Activated CD8-positive, alpha-beta memory T cell treated with anti-CD3 and anti-CD28 coated beads, Interleukin-2, amount 50 U/mL, for 1 hour (primary cell): Measurements from ENCODE around the gene MC3R.

Experiments used
- DNase-seq: peaks from one replicate; pipeline ENCODE4 v3.0.0-alpha.2; 2020; ENCODE audit errors: extremely low read depth

The MC3R gene

DNA sequence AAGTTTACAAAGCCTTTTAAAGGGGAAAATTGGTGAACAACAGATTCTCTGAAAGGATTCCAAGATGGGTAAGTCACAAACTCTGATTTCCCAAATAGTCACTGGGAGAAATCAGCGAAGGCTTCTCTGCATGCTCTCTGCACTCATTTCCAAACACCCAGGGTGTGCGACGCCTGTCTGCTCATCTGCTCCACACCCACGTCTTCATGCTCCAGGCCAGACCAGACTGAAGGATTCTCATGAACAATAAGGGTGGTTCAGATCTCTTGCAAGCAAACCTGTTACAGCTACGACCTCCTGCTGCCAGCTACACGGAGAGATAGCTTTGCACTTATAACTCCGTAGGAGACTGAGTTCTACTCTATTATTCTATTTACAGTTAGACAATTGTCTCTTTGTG lies 1.4 kb downstream of the MC3R start:
- no peak for DNase-seq

DNA sequence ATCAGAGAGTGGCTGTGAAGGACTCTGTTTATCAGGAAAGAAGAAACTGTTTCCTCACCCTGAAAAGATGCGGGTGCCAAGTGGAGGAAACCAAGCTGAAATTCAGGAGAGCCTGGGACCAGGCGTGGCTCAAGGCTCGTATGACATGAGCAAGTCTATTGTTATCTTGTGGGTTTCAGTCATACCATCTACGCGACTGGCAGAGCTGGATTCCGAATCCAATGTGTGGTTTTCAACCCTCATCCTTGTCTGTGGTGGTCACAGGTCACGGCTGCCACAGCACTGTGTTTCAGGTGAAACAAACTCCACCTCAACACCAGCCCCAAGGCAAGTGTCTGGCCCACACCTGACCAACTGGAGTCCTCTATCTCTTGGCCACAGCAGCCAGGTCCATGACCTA lies 9.1 kb downstream of the MC3R start:
- no peak for DNase-seq

DNA sequence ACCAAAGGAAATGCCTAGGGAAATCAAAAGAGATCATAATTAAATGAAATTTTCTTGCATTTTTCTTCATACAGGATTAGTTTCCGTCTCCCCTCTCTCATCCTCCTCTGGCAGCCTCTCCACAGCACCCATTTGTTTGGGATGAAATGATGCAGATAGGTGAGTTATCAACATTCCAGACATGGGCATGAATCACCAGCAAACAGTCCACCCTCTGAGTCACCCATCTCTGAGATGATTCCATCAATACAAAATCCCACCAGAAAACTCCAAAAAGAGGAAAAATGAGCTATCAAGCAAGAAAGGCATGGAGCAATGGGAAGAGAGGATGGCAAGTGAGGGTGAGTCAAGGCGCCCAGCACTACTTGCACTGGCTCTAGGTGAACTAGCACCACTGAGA lies 11.4 kb downstream of the MC3R start:
- no peak for DNase-seq

DNA sequence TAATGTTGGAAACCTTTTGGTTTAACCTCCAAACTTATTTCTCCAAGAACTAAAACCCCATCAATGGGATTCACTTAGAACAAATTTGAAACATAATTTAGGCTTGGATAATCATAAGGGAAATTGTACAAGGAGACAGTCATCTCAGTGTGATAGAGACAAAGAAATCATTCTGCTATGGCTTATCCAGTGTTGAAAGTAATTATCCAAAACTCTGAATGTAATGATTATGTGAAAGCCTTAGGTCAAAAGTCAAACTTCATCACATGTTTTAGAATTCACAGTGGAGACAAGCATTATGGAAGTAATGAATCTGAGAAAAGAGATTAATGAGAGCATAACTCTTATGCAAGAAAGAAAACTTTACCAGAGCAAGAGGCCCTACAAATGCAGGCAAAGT lies 20.0 kb downstream of the MC3R start:
- no peak for DNase-seq

GRCh38 chr20:56271974-56272373 lies 23.4 kb downstream of the MC3R start:
- DNase-seq = no peak

DNA sequence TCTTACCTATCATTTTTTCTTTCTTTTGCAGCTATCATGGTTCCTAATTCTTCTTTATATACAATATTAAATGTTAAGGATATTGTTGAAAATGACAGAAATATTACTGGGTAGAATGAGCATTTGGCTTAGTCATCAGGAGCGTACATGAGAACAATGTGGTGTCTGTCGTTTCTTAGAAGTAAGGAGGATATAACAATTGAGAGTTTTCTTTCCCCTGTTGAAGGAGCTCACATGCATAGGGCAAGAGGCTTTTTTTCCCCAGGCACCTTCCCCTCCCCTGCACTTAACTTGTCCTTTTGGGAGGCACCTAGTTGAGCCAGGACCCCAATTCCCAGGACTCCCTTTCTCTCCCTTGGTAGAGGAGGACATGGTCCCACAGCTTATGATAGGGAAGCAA lies 25.0 kb downstream of the MC3R start:
- no peak for DNase-seq

- no peak for DNase-seq
Observed at GRCh38 chr20:56274156-56274555, 25.6 kb downstream of the MC3R start.

DNA sequence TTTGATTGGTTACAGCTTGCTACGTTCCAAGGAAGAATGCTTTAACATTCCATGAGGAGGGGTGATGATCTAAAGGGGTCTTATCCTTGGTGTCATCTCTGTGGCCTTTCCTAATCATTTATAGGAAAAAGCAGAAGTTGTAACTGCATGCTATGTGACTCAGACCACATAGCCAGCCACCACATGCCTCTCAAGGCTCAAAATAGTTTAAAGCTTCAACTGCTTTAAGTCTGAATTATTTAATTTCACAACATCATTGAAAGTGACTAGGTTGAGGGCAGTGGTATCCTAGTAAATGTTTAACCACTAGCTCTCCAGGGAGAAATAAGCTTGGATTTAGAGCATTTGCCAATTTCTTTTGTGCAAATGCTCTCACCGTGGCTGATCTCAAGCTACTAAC lies 29.7 kb downstream of the MC3R start:
- DNase-seq = no peak

- DNase-seq = no peak
Observed at GRCh38 chr20:56285496-56285895, 37.0 kb downstream of the MC3R start.

DNA sequence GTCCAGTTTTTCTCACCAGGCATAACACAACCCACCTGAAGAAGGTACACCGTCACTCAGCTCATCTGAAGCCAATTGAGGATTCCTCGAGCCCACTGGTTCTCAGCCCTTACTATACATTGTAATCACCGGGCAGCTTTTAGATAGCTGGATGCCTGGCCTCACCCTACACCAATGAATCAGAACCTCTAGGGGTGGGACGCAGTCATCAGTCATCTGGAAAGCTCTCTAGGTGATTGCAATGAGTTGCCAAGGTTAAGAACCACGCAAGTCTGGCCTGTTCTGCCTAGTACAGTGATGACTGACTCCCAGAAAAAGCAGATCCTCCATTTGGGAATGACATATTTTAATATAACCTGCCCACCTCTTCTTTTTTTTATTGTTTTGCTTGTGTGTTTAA lies 41.1 kb downstream of the MC3R start:
- DNase-seq = no peak

DNA sequence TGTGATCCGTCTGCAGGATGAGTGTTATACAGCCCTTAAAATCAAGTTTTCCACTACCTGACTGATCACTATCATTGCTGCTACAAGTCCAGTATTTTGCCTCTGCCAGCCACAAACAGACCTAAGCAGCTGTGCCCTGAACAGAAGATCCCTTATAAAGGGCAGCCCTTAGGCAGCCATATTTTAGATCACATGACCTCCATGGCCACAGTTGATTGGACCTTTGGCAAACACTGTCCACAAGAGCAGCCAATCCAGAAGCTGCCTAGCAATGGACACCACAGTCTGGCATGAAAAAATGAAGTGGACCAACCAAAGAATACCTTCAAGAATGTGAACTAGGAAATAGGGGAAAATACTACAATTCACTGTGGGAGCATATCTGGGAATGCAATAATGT lies 50.8 kb downstream of the MC3R start:
- no peak for DNase-seq
